Urothelium cell line (cell line): Measurements from ENCODE around the gene SLC44A5.
"Not testable (repeated sequence)": the region's sequence is repeated elsewhere in the genome, so short reads cannot be mapped to it uniquely, and the experiment has no call there.

ENCODE experiments used
- DNase-seq: peaks from one replicate; pipeline ENCODE4 v3.0.0; 2011; ENCODE audit warnings: low spot score, mixed read lengths
- FAIRE-seq: peaks from 2 replicates; lab custom pipeline; 2011; peaks lifted over from hg19 to GRCh38; lab: Jason Lieb, UNC

SLC44A5 gene

DNA sequence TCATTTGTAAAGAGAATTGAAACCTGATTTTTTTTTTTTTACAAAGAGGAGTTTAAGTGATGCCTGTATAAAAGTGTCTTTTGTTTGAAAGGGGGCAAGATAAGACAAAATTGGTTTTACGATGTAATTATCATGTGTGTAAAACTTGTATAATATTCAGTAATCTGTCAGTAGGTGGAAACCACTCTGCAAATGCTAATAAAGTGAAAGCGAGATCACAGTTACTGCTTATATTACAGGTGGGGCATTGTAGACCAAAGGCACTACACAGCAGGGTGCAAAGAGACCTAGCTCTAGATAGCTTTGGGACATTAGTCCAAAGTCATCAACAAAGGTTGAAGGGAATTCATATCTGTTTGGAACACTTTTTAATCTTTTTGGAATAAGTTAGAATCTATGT is 302.5 kb downstream of the SLC44A5 start:
- DNase-seq (no peak), FAIRE-seq (no peak)

DNA sequence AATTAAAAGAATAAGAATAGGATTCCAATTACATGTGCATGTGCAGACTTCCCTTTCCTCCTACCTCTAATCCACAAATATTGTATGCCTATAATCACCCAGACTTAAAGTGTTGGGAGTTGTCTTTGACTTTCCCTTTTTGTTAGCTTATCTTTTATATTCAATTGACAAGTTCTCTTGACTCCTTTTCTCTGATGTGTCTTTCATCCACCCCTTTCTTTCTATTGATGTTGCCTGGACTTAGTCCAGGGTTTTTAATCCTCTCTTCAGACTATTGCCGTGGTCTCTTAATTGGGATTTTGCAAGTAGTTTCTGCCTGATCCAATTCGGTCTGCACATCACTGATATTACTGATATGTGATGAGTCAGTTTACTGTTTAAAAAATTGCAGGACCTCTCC is 305.9 kb downstream of the SLC44A5 start:
- no peak for FAIRE-seq
- no peak for DNase-seq

DNA sequence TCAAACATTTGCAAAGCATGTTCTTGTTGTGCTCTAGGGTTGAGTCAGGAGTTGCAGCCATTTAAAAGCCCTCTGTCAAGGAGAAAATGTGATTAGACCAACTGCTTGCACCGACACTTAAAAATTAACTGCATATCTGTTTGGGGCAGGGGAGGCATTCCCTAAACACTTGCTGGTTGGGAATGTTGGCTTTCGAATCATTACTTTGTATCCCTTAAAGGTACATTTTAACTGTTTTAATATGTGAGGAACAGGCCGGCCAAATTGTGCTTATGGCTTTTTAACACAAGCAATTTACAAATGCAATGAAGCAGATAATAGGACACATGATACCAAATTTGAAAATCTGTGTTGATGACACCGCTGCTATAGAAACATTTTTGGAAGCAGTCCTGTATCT is 317.6 kb downstream of the SLC44A5 start:
- no peak for FAIRE-seq
- no peak for DNase-seq

DNA sequence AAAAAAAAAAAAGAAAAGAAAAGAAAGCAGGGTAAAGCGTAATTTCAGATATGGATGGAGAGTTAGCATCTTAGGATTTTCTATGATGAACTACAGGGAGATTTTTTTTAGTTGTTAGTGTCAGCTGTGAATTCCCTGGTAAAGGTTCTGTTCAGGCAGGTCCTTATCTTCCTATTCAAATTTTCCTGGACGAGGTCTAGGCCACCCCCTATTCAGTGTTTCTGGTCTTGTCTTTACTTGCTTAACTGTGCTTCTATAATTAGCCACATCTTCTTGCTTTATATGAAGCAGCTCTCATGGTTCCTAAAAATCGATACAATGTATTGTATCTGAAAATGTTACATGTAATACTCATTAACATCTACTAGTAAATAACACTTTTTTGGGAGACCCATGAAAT is 318.9 kb downstream of the SLC44A5 start:
- DNase-seq (no peak), FAIRE-seq (no peak)

DNA sequence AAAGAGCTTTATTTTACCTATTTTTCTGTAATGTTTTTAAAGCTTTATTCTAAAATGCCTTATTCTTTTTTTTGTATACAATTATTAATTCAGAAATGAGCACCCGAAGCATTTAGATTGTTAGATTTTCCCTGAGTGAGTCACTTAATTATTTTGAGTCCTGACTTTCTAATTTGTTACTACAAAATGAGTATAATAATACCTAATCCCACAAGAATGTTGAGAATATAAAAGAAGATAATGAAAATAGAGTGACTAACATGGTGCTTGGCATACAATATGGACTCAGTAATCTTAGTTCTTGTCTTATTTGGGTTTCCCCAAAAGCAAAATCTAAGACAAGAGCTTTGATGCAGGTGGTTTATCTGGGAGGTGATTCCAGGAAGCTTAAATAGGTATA is 334.5 kb downstream of the SLC44A5 start:
- FAIRE-seq: no peak

DNA sequence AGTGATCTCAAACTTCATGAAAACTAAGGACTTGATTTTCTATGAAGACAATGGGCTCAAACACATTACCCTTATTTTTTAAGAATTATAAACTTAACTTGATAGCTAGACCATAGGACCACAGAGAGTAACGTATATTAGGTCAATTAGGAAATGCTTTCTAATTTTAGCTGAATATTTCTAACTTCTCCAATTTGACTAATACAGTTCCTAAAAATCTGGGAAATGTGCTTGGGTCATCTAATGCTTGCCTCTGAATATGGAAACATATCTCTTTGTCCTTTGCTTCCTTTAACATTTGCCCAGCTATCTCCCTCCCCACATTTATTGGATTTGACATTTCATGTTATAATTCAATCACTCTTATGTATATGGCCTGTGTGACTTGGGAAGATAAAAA is 335.3 kb downstream of the SLC44A5 start:
- FAIRE-seq: no peak
- DNase-seq: no peak

More for the DNA sequence above, 334.5 kb downstream of the SLC44A5 start:
- DNase-seq: no peak

DNA sequence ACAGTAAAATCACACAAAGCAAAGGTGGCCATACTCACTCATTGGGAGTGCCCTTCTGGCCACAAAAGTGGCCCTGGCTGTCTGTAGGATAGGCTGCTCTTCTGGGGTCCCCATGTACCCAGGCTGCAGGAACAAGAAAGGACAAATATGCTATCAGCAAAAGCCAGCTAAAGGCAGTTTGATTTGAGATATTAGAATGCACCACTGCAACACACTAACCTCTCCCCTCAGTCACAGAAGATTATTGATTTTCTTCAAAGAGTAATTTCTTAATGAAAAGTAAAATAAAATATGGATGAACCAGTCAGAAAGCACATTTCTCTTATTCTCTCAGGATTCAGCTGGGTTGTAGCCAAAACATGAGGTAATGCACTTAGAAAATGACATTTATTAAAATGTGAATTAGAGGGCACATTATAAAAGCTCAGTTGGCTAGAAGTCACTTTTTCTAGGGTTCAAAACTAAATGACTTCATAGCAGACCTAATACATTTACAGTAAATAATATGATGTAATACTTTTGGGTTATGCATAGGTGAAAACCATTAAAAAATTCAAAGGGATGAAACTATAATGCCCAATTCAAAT is 335.9 kb downstream of the SLC44A5 start:
- FAIRE-seq: no peak

DNA sequence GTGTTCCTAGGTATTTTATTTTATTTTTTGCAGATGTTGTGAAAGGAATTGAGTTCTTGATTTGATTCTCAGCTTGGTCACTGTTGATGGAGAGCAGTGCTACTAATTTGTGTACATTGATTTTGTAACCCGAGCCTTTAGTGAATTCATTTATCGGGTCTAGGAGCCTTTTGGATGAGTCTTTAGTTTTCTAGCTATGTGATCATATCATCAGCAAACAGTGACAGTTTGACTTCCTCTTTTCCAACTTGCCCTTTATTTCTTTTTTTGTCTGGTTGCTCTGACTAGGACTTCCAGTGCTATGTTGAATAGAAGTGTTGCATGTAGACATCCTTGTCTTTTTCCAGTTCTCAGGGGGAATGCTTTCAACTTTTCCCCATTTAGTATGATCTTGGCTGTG is 337.8 kb downstream of the SLC44A5 start:
- DNase-seq: no peak
- FAIRE-seq: no peak

More for the DNA sequence above, 335.9 kb downstream of the SLC44A5 start:
- no peak for DNase-seq

DNA sequence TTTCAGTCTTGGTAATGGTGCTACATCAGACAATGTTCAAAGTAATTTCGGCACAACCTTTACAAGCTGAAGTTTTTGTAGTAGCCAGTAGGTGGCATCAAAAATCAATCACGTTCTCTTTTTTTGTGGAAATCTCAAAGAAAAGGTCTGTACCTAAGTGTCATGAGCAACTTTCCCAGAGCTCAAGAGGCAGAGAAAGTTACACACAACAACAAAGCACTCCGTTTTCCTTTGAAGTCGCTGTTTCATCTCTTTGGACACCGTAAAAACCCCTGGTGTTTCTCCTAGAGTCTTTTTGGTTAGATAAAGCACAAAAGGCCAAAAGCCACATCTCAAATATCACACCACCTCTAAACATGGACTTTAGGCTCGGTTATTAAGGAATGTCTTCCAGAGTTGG is 345.1 kb downstream of the SLC44A5 start:
- no peak for FAIRE-seq

DNA sequence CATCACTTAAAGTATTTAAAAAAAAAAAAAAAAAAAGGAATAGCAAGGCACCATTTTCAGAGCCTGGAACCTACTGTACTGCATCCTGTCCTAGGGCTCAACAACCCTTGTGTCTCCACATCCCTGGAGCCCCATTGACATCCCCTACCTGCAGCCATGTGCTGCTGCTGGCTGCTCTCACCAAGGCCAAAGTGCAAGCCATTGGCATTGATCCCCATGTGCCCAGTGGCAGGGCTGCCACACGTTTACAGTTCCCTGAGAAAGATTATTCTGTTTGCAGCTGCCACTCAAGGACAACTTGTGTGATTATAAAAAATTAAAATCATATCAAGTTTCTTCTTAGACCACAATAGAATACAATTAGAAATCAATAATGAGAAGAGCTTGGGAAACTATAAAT is 346.8 kb downstream of the SLC44A5 start:
- DNase-seq (no peak), FAIRE-seq (no peak)

More for the DNA sequence above, 345.1 kb downstream of the SLC44A5 start:
- peak; percentile 29 for DNase-seq

DNA sequence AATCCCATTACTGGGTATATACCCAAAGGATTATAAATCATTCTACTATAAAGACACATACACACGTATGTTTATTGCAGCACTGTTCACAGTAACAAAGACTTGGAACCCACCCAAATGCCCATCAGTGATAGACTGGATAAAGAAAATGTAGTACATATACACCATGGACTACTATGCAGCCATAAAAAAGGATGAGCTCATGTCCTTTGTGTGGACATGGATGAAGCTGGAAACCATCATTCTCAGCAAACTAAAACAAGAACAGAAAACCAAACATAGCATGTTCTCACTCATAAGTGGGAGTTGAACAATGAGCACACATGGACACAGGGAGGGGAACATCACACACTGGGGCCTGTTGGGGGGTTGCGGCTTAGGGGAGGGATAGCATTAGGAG is 347.3 kb downstream of the SLC44A5 start:
- not testable (repeated sequence) for DNase-seq, FAIRE-seq

DNA sequence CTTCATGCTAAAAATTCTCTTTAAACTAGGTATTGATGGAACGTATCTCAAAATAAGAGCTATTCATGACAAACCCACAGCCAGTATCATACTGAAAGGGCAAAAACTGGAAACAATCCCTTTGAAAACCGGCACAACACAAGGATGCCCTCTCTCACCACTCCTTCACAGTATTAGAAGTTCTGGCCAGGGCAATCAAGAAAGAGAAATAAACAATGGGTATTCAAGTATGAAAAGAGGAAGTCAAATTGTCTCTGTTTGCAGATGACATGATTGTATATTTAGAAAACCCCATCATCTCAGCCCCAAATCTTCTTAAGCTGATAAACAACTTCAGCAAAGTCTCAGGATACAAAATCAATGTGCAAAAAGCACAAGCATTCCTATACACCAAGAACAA is 349.0 kb downstream of the SLC44A5 start:
- FAIRE-seq, DNase-seq: not testable (repeated sequence)

DNA sequence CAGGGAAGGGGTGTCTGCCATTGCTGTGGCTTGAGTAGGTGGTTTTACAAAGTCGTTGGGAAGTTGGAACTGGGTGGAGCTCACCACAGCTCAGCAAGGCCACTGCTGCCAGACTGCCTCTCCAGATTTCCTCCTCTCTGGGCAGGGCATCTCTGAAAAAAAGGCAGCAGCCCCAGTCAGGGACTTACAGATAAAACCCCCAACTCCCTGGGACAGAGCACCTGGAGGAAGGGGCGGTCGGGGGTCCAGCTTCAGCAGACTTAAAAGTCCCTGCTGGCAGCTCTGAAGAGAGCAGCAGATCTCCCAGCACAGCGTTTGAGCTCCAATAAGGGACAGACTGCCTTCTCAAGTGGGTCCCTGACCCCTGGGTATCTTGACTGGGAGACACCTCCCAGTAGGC is 352.6 kb downstream of the SLC44A5 start:
- FAIRE-seq (no peak), DNase-seq (no peak)

DNA sequence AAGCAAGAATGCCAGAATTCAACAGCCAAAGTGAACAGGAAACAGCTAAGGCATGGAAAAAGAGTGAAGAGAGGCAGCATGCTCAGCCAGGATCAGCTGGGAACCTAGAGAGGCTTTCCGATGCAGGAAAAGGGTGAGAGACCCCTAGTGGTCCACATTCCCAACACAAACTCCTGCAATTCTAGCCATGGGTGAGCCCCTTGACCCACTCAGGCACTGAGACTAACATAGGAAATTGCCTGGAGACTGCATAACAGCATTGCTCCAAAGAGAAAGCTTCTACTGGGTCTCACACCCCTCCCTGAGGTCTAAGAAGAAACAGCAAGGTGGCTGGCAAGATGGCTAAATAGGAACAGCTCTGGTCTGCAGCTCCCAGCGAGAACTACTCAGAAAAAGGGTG is 353.5 kb downstream of the SLC44A5 start:
- FAIRE-seq (no peak), DNase-seq (no peak)

DNA sequence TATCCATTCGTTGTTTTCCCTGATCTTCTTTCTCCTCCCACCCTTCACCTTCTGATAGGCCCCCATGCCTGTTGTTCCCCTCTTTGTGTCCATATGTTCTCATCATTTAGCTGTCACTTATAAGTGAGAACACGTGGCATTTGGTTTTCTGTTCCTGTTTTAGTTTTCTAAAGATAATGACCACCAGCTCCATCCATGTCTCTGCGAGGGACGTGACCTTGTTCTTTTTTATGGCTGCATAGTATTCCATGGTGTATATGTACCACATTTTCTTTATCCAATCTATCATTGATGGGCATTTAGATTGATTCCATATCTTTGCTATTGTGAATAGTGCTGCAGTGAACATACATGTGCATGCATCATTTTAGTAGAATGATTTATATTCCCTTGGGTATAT is 360.8 kb downstream of the SLC44A5 start:
- not testable (repeated sequence) for DNase-seq, FAIRE-seq

DNA sequence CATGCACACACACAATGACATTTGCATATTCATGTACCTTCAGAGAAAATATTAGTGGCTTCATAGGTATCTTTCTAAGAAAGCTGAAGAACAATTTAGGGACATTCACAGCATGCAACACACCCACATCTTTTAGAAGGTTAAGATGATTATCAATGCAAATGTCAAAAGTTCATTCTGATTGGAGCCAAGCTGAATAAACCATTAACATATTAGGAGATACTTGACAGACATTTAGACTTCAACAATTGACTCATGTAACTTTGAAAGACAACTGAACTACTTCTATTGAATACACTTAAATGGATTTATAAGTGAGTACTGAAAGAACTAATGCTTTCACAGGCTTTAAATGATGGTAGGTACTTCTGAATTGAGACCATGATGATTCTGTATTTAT is 365.7 kb downstream of the SLC44A5 start:
- DNase-seq: no peak
- no peak for FAIRE-seq

DNA sequence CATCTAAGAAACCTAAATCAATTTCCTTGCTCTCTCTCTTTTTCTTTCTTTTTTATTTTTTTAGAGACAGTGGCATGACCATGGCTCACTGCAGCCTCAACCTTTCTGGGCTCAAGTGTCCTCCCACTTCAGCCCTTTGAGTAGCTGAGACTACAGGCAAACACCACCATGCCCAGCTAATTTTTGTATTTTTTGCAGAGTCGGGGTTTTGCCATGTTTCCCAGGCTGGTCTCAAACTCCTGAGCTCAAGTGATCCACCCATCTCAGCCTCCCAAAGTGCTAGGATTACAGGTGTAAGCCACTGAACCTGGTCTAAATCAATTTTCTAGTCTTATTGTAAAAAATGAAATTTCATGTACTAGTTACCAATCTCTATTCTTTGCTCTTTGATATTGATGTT is 367.8 kb downstream of the SLC44A5 start:
- no peak for DNase-seq
- FAIRE-seq: no peak

DNA sequence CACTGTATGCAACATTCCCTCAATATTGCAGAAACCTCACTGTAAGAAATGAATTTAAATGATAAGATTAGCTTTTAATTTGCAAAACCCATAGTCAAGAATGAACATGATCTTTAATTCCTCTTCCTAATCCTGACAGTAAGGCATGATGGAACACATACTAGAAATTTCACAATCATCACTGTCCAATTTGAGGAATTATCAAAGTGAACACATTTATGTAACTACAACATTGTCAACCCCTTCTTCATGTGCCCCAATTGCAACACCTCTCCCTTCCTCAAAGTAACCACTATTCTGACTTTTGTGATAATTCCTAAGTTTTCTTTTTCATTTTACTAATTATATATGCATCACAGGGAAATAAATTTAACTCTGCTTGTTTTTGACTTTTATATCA is 373.6 kb downstream of the SLC44A5 start:
- FAIRE-seq (no peak), DNase-seq (no peak)

DNA sequence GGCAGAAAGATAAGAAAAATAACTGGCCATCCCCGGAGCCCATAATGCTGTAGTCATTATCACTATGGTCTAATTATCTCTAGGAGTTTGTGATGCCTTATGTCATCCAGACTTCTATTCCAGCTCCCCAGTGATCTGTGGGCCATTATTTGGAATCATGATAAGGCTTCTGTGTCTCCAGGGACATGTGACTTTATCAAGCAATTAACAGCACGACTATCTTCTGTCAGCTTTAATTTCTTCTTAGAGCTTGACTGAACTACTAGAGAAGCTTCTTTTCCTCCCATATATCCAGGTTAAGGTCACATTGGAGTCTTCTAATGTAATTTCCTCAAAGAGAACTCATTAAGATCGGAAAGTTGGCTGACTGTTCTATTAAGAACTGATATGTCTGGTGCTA is 376.4 kb downstream of the SLC44A5 start:
- no peak for FAIRE-seq
- no peak for DNase-seq

DNA sequence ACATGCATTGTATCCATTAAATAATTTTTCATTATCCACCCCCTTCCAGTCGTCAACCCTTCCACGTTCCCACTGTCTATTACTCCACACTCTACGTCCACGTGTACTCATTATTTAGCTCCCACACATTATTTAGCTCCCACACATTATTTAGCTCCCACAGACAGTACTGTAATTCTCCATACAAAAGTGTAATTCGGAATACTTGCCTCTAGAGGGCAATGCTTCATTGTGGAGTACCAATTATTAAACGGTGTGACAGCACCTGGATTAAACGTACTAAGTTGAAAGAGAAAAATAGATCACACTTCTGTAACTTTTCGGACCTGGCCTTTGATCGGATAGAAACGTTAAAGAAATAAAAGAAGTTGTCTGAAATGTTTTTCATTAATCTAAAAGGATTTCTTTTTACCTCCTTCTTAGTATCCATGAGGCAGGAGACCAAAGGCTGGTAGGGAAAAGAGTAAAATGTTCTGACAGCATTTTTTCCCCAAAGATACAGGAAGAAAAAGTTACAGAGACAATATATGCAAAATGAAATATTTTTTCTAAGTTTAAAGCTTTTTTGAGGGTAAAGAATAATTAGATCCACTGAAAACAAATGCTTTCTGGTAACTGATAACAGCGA is 377.5 kb downstream of the SLC44A5 start:
- peak; percentile 36 for DNase-seq
- peak; percentile 53 for FAIRE-seq

DNA sequence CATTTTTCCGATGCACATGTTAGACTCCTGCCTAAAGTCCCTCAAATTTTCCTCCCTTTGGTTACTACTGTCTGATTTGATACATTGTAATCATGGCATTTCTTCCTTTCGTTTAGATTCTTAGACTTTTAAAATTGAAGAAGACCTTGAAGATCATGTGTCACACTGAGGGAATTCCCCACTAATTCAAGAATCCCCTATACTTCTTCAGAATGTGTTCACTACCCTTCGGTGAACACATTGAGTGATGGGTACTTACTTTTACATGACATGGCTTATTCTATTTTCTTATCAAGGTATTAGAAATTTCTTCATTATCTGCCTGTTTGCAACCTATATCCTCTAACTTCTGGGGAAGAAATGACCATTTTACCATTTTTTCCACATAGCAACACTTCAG is 390.8 kb downstream of the SLC44A5 start:
- FAIRE-seq (no peak), DNase-seq (no peak)

DNA sequence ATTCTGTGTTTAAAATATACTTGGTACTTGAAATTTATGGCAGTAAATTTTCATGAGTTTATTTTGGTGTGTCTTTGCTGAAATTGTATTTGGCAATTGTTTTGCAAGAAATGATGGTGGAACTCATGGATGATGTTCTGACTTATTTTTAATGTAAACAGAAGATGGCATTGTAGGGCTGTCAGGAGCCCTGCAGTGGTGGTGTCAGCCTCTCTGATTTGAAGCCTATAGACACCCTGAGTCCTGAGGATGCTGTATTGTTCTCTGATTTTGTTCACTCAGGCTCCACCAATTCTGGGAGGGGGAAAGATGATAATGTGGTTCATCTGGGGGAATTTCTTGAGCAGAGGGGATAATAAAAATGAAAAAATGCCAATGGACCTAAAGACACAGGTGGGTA is 396.9 kb downstream of the SLC44A5 start:
- DNase-seq: no peak
- no peak for FAIRE-seq

DNA sequence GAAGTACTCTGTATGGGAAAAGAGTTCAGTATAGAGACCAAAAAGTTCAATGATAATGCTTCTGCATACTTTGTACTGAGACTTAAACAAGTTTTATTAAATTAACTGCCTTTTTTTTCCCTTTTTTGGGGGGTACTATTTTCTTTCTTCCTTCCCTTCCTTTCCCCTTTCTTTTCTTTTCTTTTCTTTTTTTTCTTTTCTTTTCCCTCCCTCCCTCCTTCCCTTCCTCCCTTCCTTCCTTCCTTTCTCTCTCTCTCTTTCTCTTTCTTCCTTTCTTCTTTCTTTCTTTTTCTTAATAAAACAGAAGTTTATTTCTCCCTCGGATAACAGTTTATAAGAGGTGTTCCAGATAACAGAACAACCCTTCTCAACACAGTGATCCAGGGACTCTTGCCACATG is 399.3 kb downstream of the SLC44A5 start:
- no peak for FAIRE-seq
- DNase-seq: no peak
